Measurements from ENCODE around the gene CLCN2. TPM values are rescaled to one million over a fixed set of nuclear protein-coding genes. Genes with fewer than 3 reads are reported as not detected.
A peak's percentile ranks its signal among the peaks of the same experiment; 100 is the strongest.

The CLCN2 gene
- total and polyA plus RNA-seq, 3 donors from 2014 or later, result 46.7 to 118 (median 98.2) TPM

DNA sequence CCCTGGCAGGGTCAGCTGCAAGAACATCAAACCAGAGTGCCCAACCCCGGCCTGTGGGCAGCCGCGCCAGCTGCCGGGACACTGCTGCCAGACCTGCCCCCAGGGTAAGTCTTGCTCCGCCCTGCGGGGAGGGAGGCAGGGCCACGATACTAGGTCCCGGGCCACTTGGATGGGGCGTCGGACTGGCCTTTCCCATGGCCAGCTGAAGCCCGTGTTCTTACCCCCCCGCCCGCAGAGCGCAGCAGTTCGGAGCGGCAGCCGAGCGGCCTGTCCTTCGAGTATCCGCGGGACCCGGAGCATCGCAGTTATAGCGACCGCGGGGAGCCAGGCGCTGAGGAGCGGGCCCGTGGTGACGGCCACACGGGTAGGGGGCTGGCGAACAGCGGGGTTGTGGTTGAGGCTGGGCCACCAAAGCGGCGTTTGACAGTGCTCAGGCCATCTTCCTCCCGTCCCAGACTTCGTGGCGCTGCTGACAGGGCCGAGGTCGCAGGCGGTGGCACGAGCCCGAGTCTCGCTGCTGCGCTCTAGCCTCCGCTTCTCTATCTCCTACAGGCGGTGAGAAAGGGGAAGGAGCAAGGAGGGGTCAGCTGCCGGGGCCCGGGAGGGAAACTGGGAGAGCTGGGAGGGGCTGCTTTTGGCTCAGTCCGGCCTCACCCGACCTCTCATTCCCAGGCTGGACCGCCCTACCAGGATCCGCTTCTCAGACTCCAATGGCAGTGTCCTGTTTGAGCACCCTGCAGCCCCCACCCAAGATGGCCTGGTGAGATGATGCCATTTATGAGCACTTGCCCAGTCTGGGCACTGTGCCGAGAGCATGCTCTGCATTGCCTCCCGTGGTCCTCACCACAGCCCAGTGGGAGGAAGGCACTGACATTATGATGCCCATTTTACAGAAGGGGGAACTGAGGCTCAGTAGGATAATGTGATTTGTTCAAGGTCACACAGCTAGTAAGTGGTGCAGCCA is 20.1 kb upstream of the CLCN2 start:
- no peaks in the 10 kb centered on the region for H3K9me3 ChIP-seq
- H3K4me3 ChIP-seq, result no peak overlapping the region
- TF ChIP-seq POLR2A (IDR thresholded peaks at IDR 0.05), result no peak
- TF ChIP-seq, protein P1, sequence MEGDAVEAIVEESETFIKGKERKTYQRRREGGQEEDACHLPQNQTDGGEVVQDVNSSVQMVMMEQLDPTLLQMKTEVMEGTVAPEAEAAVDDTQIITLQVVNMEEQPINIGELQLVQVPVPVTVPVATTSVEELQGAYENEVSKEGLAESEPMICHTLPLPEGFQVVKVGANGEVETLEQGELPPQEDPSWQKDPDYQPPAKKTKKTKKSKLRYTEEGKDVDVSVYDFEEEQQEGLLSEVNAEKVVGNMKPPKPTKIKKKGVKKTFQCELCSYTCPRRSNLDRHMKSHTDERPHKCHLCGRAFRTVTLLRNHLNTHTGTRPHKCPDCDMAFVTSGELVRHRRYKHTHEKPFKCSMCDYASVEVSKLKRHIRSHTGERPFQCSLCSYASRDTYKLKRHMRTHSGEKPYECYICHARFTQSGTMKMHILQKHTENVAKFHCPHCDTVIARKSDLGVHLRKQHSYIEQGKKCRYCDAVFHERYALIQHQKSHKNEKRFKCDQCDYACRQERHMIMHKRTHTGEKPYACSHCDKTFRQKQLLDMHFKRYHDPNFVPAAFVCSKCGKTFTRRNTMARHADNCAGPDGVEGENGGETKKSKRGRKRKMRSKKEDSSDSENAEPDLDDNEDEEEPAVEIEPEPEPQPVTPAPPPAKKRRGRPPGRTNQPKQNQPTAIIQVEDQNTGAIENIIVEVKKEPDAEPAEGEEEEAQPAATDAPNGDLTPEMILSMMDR (IDR thresholded peaks at IDR 0.05), result no peak
- 36 to 55% methylated on average over 13 to 53 of the region's 55 CpGs for WGBS, 2 donors
- H3K4me1 ChIP-seq, result peaks cover 15% of the 10 kb centered on the region
- no peak for DNase-seq
- intact Hi-C loops (cut with DNase I; ENCODE audit: low total_unique reads), result no loop called here
- H3K27ac ChIP-seq, result no peak overlapping the region
- H3K27me3 ChIP-seq, result no peaks in the 10 kb centered on the region
- no peaks in the 10 kb centered on the region for H3K36me3 ChIP-seq (ENCODE audit: low read depth, missing control alignments)

DNA sequence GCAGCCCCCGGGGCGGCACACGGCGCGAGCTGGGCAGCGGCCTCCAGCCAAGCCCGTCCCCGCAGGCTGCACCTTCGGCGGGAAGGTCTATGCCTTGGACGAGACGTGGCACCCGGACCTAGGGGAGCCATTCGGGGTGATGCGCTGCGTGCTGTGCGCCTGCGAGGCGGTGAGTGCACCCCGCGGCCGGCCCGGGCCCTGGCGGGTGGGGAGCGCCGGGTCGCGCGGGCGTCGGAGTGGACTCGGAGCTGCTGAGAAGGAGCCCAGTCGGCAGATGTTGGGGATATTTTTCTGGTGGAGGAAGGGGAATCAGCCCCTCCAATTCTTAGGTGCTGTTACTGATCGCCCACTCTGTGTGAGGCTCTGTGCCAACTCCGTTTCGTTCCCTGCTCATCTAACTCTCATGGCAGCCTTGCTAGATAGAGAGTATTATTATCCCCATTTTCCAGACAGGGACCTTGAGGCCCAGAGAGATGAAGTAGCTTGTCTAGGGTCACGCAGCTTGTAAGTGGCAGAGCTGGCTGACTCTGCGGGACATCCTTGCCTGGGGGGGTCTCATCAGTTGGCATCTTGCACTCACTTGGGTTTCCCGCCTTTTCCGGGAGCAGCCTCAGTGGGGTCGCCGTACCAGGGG is 19.3 kb upstream of the CLCN2 start:
- no peaks in the 10 kb centered on the region for H3K9me3 ChIP-seq
- TF ChIP-seq, protein P1 (IDR thresholded peaks at IDR 0.05), result no peak
- TF ChIP-seq POLR2A (IDR thresholded peaks at IDR 0.05), result no peak
- no peaks in the 10 kb centered on the region for H3K36me3 ChIP-seq (ENCODE audit: low read depth, missing control alignments)
- H3K27ac ChIP-seq, result no peak overlapping the region
- DNase-seq, result no peak
- H3K27me3 ChIP-seq, result no peaks in the 10 kb centered on the region
- peaks cover 15% of the 10 kb centered on the region for H3K4me1 ChIP-seq
- intact Hi-C loops (cut with DNase I; ENCODE audit: low total_unique reads), result no loop called here
- peak overlapping the region in 1 of 2 donors; percentile 51 for H3K4me3 ChIP-seq
- WGBS, 2 donors, result 6 to 17% methylated on average over 6 to 26 of the region's 42 CpGs

DNA sequence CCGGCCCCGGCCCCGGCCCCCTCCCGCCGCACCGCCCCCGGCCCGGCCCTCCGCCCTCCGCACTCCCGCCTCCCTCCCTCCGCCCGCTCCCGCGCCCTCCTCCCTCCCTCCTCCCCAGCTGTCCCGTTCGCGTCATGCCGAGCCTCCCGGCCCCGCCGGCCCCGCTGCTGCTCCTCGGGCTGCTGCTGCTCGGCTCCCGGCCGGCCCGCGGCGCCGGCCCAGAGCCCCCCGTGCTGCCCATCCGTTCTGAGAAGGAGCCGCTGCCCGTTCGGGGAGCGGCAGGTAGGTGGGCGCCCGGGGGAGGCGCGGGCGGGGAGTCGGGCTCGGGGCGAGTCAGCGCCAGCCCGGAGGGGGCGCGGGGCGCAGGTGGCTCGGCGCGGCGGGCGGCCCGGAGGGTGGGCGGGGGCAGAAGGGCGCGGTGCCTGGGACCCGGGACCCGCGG is 18.8 kb upstream of the CLCN2 start:
- TF ChIP-seq POLR2A (IDR thresholded peaks at IDR 0.05), result no peak
- TF ChIP-seq, protein P1 (IDR thresholded peaks at IDR 0.05), result no peak
- intact Hi-C loops (cut with DNase I; ENCODE audit: low total_unique reads), result no loop called here
- Histone ChIP-seq H3K27me3 (no peaks in the 10 kb centered on the region), H3K27ac (no peak overlapping the region), H3K9me3 (no peaks in the 10 kb centered on the region), H3K4me1 (peaks cover 15% of the 10 kb centered on the region), H3K36me3 (ENCODE audit: low read depth, missing control alignments) (no peaks in the 10 kb centered on the region), H3K4me3 (peak overlapping the region in 1 of 2 donors; percentile 51)
- DNase-seq, result peak; percentile 54
- 0% methylated on average over 13 of the region's 62 CpGs for WGBS, 2 donors

DNA sequence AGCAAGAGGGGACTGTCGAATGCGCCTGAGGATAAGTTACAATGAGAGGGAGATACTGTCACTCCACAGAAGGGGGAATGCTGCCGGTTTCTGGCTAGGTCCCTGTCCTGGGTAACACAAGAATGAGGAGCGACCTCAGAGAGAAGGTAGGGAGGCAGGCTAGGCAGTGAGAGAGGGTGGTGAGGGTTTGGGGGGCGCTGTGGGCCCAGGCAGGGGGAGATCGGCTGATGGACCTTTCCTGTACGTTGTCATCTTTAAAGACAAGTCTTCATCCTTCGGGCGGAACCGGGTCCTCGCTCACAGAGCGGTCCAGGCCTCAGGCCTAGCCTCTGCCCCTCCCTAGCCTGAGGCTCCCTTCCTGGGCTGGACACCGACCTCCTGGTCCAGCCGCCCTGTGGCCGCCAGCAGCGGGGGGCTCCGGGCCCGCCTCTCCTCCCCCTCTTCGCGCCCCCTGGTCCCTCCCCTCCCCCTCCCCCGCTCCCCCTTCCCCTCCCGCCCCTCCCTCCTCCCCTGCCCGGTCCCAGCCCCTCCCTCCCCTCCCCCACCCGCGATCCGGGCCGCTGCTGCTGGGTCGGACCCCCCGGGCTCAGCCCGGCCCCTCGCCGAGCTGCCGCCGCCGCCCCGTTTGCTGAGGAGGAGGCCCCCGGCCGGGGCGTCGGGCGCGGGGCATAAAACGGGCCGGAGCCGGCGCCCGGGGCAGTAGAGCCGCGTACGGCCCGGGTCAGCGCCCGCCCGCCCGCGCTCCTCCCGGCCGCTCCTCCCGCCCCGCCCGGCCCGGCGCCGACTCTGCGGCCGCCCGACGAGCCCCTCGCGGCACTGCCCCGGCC is 18.2 kb upstream of the CLCN2 start, which contains the start of gene CHRD:
CHRD (plus strand) TSS at position 697 of the 827 bp plus-strand sequence. CDS start 265 bp downstream, outside the sequence.
- H3K4me1 ChIP-seq, result peaks cover 15% of the 10 kb centered on the region
- intact Hi-C loops (cut with DNase I; ENCODE audit: low total_unique reads), result loop anchor here (10.0 kb wide), 1 partner anchor 165 kb away; no protein-coding TSS in a partner anchor
- 21 to 25% methylated on average over 15 to 17 of the region's 71 CpGs for WGBS, 2 donors

More for the DNA sequence above, 18.2 kb upstream of the CLCN2 start, which contains the start of gene CHRD:
- Histone ChIP-seq H3K27ac (peak within 1 kb of the TSS; percentile 19 to 53), H3K9me3 (no peaks in the 10 kb centered on the region), H3K27me3 (no peaks in the 10 kb centered on the region), H3K36me3 (ENCODE audit: low read depth, missing control alignments) (no peaks in the 10 kb centered on the region), H3K4me3 (peak within 1 kb of the TSS; percentile 31 to 51)
- TF ChIP-seq, protein P1 (IDR thresholded peaks at IDR 0.05), result no peak
- TF ChIP-seq POLR2A (IDR thresholded peaks at IDR 0.05), result no peak
- no peak for DNase-seq

Measured in testis (tissue), 3 donors.